GM13976 (cell line): ENCODE results near the gene ARAP3.

Experiments
- DNase-seq: peaks from one replicate; pipeline ENCODE4 v3.0.0; 2012; ENCODE audit warnings: low spot score
- CTCF ChIP-seq: IDR thresholded peaks from 2 replicates; pipeline ENCODE4 v1.5.1; 2012; ENCODE audit warnings: borderline replicate concordance, mild to moderate bottlenecking; ENCODE audit not compliant: insufficient read depth; ENCODE audit errors: extremely low read depth, missing control alignments, control extremely low read depth
- in situ Hi-C: fragments of 300-500 bp; cut with MboI; formaldehyde crosslinking; loops from one replicate; pipeline ENCODE4 v1.12.0; 2022; ENCODE audit warnings: low sequenced_read_pairs, mixed read lengths, inconsistent platforms; ENCODE audit not compliant: unreplicated experiment

ARAP3 gene

GRCh38 chr5:141665995-141666940 lies 15.8 kb downstream of the ARAP3 start:
- TF ChIP-seq CTCF: no peak
- in situ Hi-C loops: no loop called here
- no peak for DNase-seq

GRCh38 chr5:141664733-141665461 lies 17.1 kb downstream of the ARAP3 start:
- peak; percentile 90 for DNase-seq
- in situ Hi-C loops: no loop called here
- TF ChIP-seq CTCF: peak; percentile 87

GRCh38 chr5:141663506-141663905 lies 18.5 kb downstream of the ARAP3 start:
- in situ Hi-C loops: no loop called here
- no peak for TF ChIP-seq CTCF
- no peak for DNase-seq

GRCh38 chr5:141662028-141662427 lies 20.0 kb downstream of the ARAP3 start:
- in situ Hi-C loops: no loop called here
- no peak for TF ChIP-seq CTCF

GRCh38 chr5:141657937-141658545 lies 24.0 kb downstream of the ARAP3 start:
- in situ Hi-C loops: no loop called here
- TF ChIP-seq CTCF: no peak
- peak; percentile 67 for DNase-seq

More at GRCh38 chr5:141662028-141662427, 20.0 kb downstream of the ARAP3 start:
- DNase-seq: no peak

GRCh38 chr5:141657404-141657803 lies 24.6 kb downstream of the ARAP3 start:
- DNase-seq: no peak
- in situ Hi-C loops: no loop called here
- TF ChIP-seq CTCF: no peak
